Body of pancreas (tissue), 4 donors: ENCODE data around the gene GOSR2.

Experiments used
- POLR2A ChIP-seq, 3 donors: fragments of 450-650 bp; IDR thresholded peaks; one replicate each; pipeline ENCODE4 v1.6.1; 2016; ENCODE audit warnings: antibody characterized with exemption in 3 of 3, mild to moderate bottlenecking in 2 of 3
- TF ChIP-seq, protein P1 (sequence below), 7 experiments: fragments of 450-650 bp in 4 of 7; fragments of 200-600 bp in 3 of 7; sonication (generic) in 3 of 7; IDR thresholded peaks; one replicate each; pipeline ENCODE4 v1.5.1; 2016 to 2019; ENCODE audit warnings: antibody characterized with exemption in 7 of 7

DNA sequence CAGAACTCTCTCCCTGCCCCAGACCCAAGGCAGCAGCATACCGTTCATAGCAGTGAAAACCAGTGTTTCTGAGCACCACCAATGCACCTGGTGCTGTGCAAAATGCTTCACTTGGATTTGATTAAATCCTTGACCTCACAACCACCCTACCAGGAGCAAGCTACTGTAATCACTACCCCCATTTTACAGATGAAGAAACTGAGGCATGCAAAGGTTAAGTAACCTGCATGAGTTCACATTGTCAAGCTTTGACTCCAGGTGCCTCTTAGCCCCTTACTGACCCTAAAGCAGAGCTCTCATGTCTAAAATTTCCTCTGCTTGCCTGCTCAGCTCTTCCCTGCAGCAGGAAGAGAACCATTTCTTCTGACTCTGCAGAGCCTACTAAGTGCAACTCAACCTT lies 34.2 kb upstream of the GOSR2 start:
- TF ChIP-seq, protein P1, sequence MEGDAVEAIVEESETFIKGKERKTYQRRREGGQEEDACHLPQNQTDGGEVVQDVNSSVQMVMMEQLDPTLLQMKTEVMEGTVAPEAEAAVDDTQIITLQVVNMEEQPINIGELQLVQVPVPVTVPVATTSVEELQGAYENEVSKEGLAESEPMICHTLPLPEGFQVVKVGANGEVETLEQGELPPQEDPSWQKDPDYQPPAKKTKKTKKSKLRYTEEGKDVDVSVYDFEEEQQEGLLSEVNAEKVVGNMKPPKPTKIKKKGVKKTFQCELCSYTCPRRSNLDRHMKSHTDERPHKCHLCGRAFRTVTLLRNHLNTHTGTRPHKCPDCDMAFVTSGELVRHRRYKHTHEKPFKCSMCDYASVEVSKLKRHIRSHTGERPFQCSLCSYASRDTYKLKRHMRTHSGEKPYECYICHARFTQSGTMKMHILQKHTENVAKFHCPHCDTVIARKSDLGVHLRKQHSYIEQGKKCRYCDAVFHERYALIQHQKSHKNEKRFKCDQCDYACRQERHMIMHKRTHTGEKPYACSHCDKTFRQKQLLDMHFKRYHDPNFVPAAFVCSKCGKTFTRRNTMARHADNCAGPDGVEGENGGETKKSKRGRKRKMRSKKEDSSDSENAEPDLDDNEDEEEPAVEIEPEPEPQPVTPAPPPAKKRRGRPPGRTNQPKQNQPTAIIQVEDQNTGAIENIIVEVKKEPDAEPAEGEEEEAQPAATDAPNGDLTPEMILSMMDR (IDR thresholded peaks at IDR 0.05), result no peak
- TF ChIP-seq POLR2A (IDR thresholded peaks at IDR 0.05), result no peak
